IMR-90 (cell line): ENCODE measurements around the gene MSI2. TPM values are rescaled to one million over a fixed set of nuclear protein-coding genes. Genes with fewer than 3 reads are reported as not detected.

Experiments used
- ATAC-seq: fragments of 200-7000 bp; cut with Tn5 transposase; 2 replicates; pipeline ENCODE4 v1.9.1; 2020; ENCODE audit warnings: low read depth, mild to moderate bottlenecking, moderate library complexity
- BruUV-seq: library from RNA; stranded (reverse); fragments of 400-500 nt; replicated peaks from 2 replicates; lab custom pipeline; 2021; lab: Mats Ljungman, UMichigan
- CTCF ChIA-PET: fragments of 300-600 bp; formaldehyde crosslinking; extraction: SDS; loops from one replicate; lab custom pipeline; 2021; ENCODE audit warnings: antibody characterized with exemption; lab: Yijun Ruan, JAX
- POLR2A ChIA-PET: fragments of 300-600 bp; sonication (Branson Sonifier 250); formaldehyde crosslinking; loops from one replicate; lab custom pipeline; 2022; ENCODE audit warnings: antibody characterized with exemption; ENCODE audit not compliant: unreplicated experiment; lab: Charles Lee
- DNase-seq: peaks from one replicate; pipeline ENCODE4 v3.0.0; 2013
- H2AFZ ChIP-seq: replicated peaks from 2 replicates; pipeline ENCODE3; 2013; ENCODE audit warnings: low read length, mild to moderate bottlenecking; ENCODE audit not compliant: poor library complexity
- H2AK5ac ChIP-seq: 2 replicates; pipeline ENCODE4 v1.6.1; 2013; ENCODE audit warnings: low read depth, low read length, inconsistent platforms
- H2AK9ac ChIP-seq: replicated peaks from 2 replicates; pipeline ENCODE3; 2013; ENCODE audit warnings: mild to moderate bottlenecking, low read depth, low read length, moderate library complexity; ENCODE audit not compliant: poor library complexity
- H2BK120ac ChIP-seq: 2 replicates; pipeline ENCODE4 v1.6.1; 2013; ENCODE audit warnings: low read depth, low read length, inconsistent platforms
- H2BK15ac ChIP-seq: 3 replicates; pipeline ENCODE4 v1.6.1; 2013; ENCODE audit warnings: low read depth, low read length, inconsistent platforms
- H2BK20ac ChIP-seq: 2 replicates; pipeline ENCODE4 v1.6.1; 2013; ENCODE audit warnings: low read depth, mild to moderate bottlenecking, inconsistent platforms, low read length, moderate library complexity
- H2BK5ac ChIP-seq: 2 replicates; pipeline ENCODE4 v1.6.1; 2013; ENCODE audit warnings: mild to moderate bottlenecking, low read depth, low read length, inconsistent platforms; ENCODE audit not compliant: poor library complexity, severe bottlenecking
- H3K14ac ChIP-seq: replicated peaks from 2 replicates; pipeline ENCODE4 v1.6.1; 2013; ENCODE audit warnings: low read depth, low read length, inconsistent platforms
- H3K18ac ChIP-seq: 2 replicates; pipeline ENCODE4 v1.6.1; 2013; ENCODE audit warnings: low read depth, low read length, control low read depth
- H3K23ac ChIP-seq: 2 replicates; pipeline ENCODE4 v1.6.1; 2013; ENCODE audit warnings: low read depth, low read length, inconsistent platforms
- H3K27ac ChIP-seq: 2 replicates; pipeline ENCODE4 v1.5.1; 2013; ENCODE audit warnings: mild to moderate bottlenecking, control low read depth, low read length; ENCODE audit not compliant: insufficient read depth
- H3K27me3 ChIP-seq: 2 replicates; pipeline ENCODE4 v1.6.1; 2013; ENCODE audit warnings: low read length; ENCODE audit not compliant: control insufficient read depth, insufficient read depth
- H3K36me3 ChIP-seq: 2 replicates; pipeline ENCODE4 v1.6.1; 2013; ENCODE audit warnings: low read length, mixed read lengths; ENCODE audit not compliant: control insufficient read depth, insufficient read depth
- H3K4ac ChIP-seq: 2 replicates; pipeline ENCODE4 v1.6.1; 2013; ENCODE audit warnings: low read depth, low read length, inconsistent platforms
- H3K4me1 ChIP-seq: 2 replicates; pipeline ENCODE4 v1.6.1; 2013; ENCODE audit warnings: low read length, mixed read lengths; ENCODE audit not compliant: control insufficient read depth, insufficient read depth
- H3K4me2 ChIP-seq: 2 replicates; pipeline ENCODE4 v1.6.1; 2013; ENCODE audit warnings: low read depth, mild to moderate bottlenecking, control low read depth, low read length, moderate library complexity
- H3K4me3 ChIP-seq: 2 replicates; pipeline ENCODE4 v1.5.1; 2013; ENCODE audit warnings: low read depth, mild to moderate bottlenecking, control low read depth, low read length, moderate library complexity; ENCODE audit not compliant: insufficient read depth
- H3K56ac ChIP-seq: 2 replicates; pipeline ENCODE4 v1.6.1; 2013; ENCODE audit warnings: low read length, inconsistent platforms; ENCODE audit not compliant: insufficient read depth; ENCODE audit errors: extremely low read depth
- H3K79me1 ChIP-seq, 2 experiments: 2 replicates each; pipeline ENCODE4 v1.6.1; 2013; ENCODE audit warnings: low read length in 2 of 2, inconsistent platforms in 1 of 2, low read depth in 1 of 2
- H3K9ac ChIP-seq: 2 replicates; pipeline ENCODE4 v1.6.1; 2013; ENCODE audit warnings: low read depth, low read length, control low read depth
- H3K9me1 ChIP-seq: 2 replicates; pipeline ENCODE4 v1.6.1; 2013; ENCODE audit warnings: low read length, inconsistent platforms; ENCODE audit not compliant: insufficient read depth
- H3K9me3 ChIP-seq: 2 replicates; pipeline ENCODE4 v1.6.1; 2013; ENCODE audit warnings: low read length; ENCODE audit not compliant: control insufficient read depth, insufficient read depth
- H4K20me1 ChIP-seq: 2 replicates; pipeline ENCODE4 v1.6.1; 2013; ENCODE audit warnings: low read length, inconsistent platforms; ENCODE audit not compliant: insufficient read depth
- H4K5ac ChIP-seq: 2 replicates; pipeline ENCODE4 v1.6.1; 2013; ENCODE audit warnings: mild to moderate bottlenecking, low read depth, low read length, control low read depth
- H4K8ac ChIP-seq, 2 experiments: 2 replicates each; pipeline ENCODE4 v1.6.1; 2013; ENCODE audit warnings: low read depth in 2 of 2, low read length in 2 of 2, control low read depth in 1 of 2, inconsistent platforms in 1 of 2
- H4K91ac ChIP-seq: 2 replicates; pipeline ENCODE4 v1.6.1; 2013; ENCODE audit warnings: low read depth, low read length, inconsistent platforms; ENCODE audit not compliant: insufficient read depth
- BHLHE40 ChIP-seq: fragments of 150-350 bp; IDR thresholded peaks from 2 replicates; pipeline ENCODE4 v1.6.1; 2016; ENCODE audit warnings: mild to moderate bottlenecking, low read depth, low read length
- CEBPB ChIP-seq: IDR thresholded peaks from 2 replicates; pipeline ENCODE4 v1.6.1; 2012; ENCODE audit warnings: low read depth, low read length, improper control_type of control experiment
- CHD1 ChIP-seq: IDR thresholded peaks from 2 replicates; pipeline ENCODE4 v1.6.1; 2012; ENCODE audit warnings: low read depth, low read length, improper control_type of control experiment
- FOS ChIP-seq: fragments of 150-350 bp; IDR thresholded peaks from 2 replicates; pipeline ENCODE4 v1.6.1; 2016; ENCODE audit warnings: low read depth, low read length
- MAFK ChIP-seq: IDR thresholded peaks from 2 replicates; pipeline ENCODE4 v1.6.1; 2012; ENCODE audit warnings: low read depth, low read length, improper control_type of control experiment
- MXI1 ChIP-seq: IDR thresholded peaks from 2 replicates; pipeline ENCODE4 v1.6.1; 2012; ENCODE audit warnings: low read depth, mild to moderate bottlenecking, low read length, moderate library complexity, borderline replicate concordance
- NFE2L2 ChIP-seq: fragments of 150-350 bp; IDR thresholded peaks from 2 replicates; pipeline ENCODE4 v1.6.1; 2016; ENCODE audit warnings: low read depth, mild to moderate bottlenecking, low read length
- POLR2A ChIP-seq: IDR thresholded peaks from 2 replicates; pipeline ENCODE4 v1.6.1; 2012; ENCODE audit warnings: mild to moderate bottlenecking, low read depth, low read length
- RAD21 ChIP-seq: IDR thresholded peaks from 2 replicates; pipeline ENCODE4 v1.6.1; 2012; ENCODE audit warnings: low read length, improper control_type of control experiment
- RCOR1 ChIP-seq: IDR thresholded peaks from 2 replicates; pipeline ENCODE4 v1.6.1; 2012; ENCODE audit warnings: mild to moderate bottlenecking, low read length, improper control_type of control experiment; ENCODE audit not compliant: insufficient replicate concordance
- RFX5 ChIP-seq: IDR thresholded peaks from 2 replicates; pipeline ENCODE4 v1.8.0; 2012; ENCODE audit warnings: low read depth, mild to moderate bottlenecking, low read length, moderate library complexity
- WGBS, 2 experiments: methylation state at CpG; one replicate each; pipeline versions ENCODE4 v1.1.5 to v1.1.7; 2013; ENCODE audit warnings: missing lambda C conversion rate in 2 of 2; ENCODE audit not compliant: insufficient read length in 1 of 2; ENCODE audit errors: extremely low coverage in 2 of 2; 5-methylcytosine and 5-hydroxymethylcytosine counted together
- dilution Hi-C: fragments of 300-500 bp; cut with HindIII; formaldehyde crosslinking; loops from one replicate; pipeline ENCODE4 v1.14.3; 2018; ENCODE audit warnings: low sequenced_read_pairs; ENCODE audit not compliant: unreplicated experiment
- in situ Hi-C: fragments of 300-500 bp; cut with MboI; formaldehyde crosslinking; loops from 3 replicates; pipeline ENCODE4 v1.14.3; 2019; ENCODE audit warnings: low sequenced_read_pairs, inconsistent platforms, mixed read lengths
- intact Hi-C: fragments of 100-400 bp; cut with micrococcal nuclease; formaldehyde crosslinking; loops from 2 replicates; pipeline ENCODE4 v1.10.0; 2022
- polyA plus RNA-seq, 3 experiments: library from polyadenylated mRNA; depleted of rRNA; stranded (reverse); fragments of >200 nt; gene quantifications; 2 replicates each; pipeline ENCODE4 v1.2.3, GENCODE V29; 2012; ENCODE audit warnings: low replicate concordance in 1 of 3
- total RNA-seq: library from RNA; depleted of rRNA; stranded (reverse); fragments of >200 nt; gene quantifications from 2 replicates; pipeline ENCODE4 v1.2.3, GENCODE V29; 2012
- TF ChIP-seq, protein P1 (sequence below): fragments of 150-350 bp; IDR thresholded peaks from 2 replicates; pipeline ENCODE4 v1.6.1; 2016; ENCODE audit warnings: low read depth, mild to moderate bottlenecking, low read length, moderate library complexity, borderline replicate concordance
- TF ChIP-seq, protein P2 (sequence below): fragments of 150-350 bp; IDR thresholded peaks from 2 replicates; pipeline ENCODE4 v1.6.1; 2017; ENCODE audit warnings: mild to moderate bottlenecking, antibody characterized with exemption, low read length, low read depth

Gene MSI2
- total and polyA plus RNA-seq, 2 of the 4 experiments (the other 2 are of a cell fraction), result 13.0 to 16.0 TPM

DNA sequence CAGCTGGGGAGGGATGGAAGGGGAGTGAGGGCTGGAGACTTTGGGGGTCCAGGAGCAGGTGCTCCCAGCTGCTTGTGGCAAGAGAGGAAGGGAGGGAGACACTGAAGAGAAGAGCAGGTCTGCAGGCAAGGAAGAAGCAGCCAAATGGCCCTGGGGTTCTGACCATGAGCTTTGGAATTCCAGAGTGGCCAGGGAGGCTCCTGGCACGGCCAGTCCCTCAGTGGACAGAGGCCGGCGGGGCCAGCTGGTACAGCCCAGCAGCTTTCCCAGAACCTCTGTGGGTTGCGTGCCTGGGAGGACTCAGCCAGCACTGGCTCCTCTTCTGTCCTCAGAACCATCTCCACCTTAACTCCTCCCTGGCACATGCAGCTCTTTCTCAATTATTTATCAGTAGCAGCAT is 233.0 kb downstream of the MSI2 start:
- Histone ChIP-seq H3K9me3 (no peaks in the 10 kb centered on the region), H2AK5ac (no peak overlapping the region), H4K5ac (no peak overlapping the region), H2AFZ (no peak overlapping the region), H2BK15ac (no peak overlapping the region), H2BK5ac (no peak overlapping the region), H2BK120ac (no peak overlapping the region), H3K56ac (no peak overlapping the region), H2AK9ac (no peak overlapping the region), H3K27me3 (no peaks in the 10 kb centered on the region; the same call in 1 of the 2 replicates), H3K9me1 (peaks cover 14% of the 10 kb centered on the region; the same call in 1 of the 2 replicates), H3K9ac (no peak overlapping the region), H3K4ac (no peak overlapping the region), H4K20me1 (no peaks in the 10 kb centered on the region), H3K4me1 (peaks cover 20% of the 10 kb centered on the region), H4K8ac (no peak overlapping the region), H2BK20ac (no peak overlapping the region), H3K79me1 (peaks cover 0 to 15% of the 10 kb centered on the region in 2 experiments; a peak in 1 of 4 replicates), H3K23ac (no peak overlapping the region), H3K4me3 (no peak overlapping the region), H3K36me3 (no peaks in the 10 kb centered on the region), H3K4me2 (no peak overlapping the region), H3K14ac (no peak overlapping the region), H4K91ac (no peak overlapping the region), H3K18ac (no peak overlapping the region), H3K27ac (no peak overlapping the region)
- in situ Hi-C loops (no loop called here), intact Hi-C loops (no loop called here), dilution Hi-C loops (no loop called here)
- POLR2A ChIA-PET, result no interaction called here
- BruUV-seq, result no TSS peak
- CTCF ChIA-PET, result interaction anchor here (0.7 kb wide), 1 partner anchor 1348 kb away, joined by 3 read pairs; no protein-coding TSS in a partner anchor
- ATAC-seq (no peak), DNase-seq (no peak)
- TF ChIP-seq, protein P1, sequence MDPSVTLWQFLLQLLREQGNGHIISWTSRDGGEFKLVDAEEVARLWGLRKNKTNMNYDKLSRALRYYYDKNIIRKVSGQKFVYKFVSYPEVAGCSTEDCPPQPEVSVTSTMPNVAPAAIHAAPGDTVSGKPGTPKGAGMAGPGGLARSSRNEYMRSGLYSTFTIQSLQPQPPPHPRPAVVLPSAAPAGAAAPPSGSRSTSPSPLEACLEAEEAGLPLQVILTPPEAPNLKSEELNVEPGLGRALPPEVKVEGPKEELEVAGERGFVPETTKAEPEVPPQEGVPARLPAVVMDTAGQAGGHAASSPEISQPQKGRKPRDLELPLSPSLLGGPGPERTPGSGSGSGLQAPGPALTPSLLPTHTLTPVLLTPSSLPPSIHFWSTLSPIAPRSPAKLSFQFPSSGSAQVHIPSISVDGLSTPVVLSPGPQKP, result no peak
- TF ChIP-seq CHD1 (no peak), RCOR1 (no peak), MXI1 (no peak), BHLHE40 (no peak), MAFK (no peak), RAD21 (no peak), FOS (no peak), POLR2A (no peak), RFX5 (no peak), CEBPB (no peak), NFE2L2 (no peak)
- TF ChIP-seq, protein P2, sequence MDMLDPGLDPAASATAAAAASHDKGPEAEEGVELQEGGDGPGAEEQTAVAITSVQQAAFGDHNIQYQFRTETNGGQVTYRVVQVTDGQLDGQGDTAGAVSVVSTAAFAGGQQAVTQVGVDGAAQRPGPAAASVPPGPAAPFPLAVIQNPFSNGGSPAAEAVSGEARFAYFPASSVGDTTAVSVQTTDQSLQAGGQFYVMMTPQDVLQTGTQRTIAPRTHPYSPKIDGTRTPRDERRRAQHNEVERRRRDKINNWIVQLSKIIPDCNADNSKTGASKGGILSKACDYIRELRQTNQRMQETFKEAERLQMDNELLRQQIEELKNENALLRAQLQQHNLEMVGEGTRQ, result no peak
- 96% methylated on average over 4 of the region's 4 CpGs; no CpG with 5 or more reads in 1 of the 2 experiments for WGBS, 2 experiments
